Putamen (tissue), 1 donor: ENCODE results near the gene RBM15B.
A peak's percentile ranks its signal among the peaks of the same experiment; 100 is the strongest.
"Not testable (repeated sequence)": the region's sequence is repeated elsewhere in the genome, so short reads cannot be mapped to it uniquely, and the experiment has no call there.

Experiments
- DNase-seq: peaks from one replicate; pipeline ENCODE4 v3.0.0-alpha.2; 2016; ENCODE audit warnings: low spot score

RBM15B gene

DNA sequence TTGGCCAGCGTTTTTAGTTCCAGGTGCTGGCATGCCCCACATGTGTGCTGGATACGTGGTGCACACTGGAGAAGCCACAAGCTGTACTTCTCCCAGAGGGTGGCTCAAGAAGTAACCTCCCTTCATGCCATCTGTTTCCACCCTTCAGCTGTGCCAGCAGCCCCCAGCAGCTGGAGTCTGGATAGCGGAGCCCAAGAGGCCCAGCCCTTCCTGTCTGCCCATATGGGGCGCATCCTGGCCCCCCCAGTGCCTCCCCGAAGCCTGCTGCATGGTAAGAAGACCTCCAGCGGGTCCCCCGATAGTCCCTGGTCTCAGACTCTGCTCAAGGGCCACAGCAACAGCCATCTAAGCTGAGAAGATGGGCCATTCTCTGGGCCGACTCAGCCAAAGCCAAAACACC is 11.8 kb upstream of the RBM15B start:
- no peak for DNase-seq

DNA sequence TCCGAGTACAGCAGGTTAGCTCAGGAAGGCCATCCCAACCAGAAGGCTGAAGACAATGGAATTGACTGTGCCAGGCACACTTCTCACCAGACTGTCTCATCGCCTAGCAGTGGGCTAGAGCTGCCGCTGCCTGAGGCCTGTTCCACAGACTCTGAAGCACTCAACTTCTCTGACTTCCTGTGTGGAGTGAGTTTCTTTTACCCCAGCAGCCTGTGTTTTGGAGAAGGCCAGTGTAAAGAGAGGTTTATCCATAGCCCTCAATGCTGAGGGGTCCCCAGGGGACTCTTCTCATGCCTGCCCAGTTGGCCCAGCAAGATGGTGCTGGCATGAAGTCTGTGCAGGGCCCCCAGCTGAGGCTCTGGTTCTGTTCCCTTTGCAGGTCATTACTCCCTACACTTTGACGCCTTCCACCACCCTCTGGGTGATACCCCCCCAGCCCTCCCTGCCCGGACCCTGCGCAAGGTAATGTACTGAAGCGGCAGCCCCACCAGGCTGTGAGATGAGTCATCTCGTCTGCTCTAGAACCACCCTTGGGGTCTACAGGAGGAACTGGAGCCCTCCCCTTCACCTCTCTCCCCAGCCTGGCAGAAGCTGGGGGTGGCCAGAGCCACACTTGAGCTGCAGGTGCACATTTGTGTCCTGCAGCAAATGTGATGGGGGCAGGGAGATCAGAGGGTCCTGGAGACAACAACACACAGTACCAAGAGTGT is 11.2 kb upstream of the RBM15B start:
- DNase-seq: no peak

- DNase-seq: no peak
These were observed 10.3 kb upstream of the RBM15B start for GRCh38 chr3:51380601-51381332.

DNA sequence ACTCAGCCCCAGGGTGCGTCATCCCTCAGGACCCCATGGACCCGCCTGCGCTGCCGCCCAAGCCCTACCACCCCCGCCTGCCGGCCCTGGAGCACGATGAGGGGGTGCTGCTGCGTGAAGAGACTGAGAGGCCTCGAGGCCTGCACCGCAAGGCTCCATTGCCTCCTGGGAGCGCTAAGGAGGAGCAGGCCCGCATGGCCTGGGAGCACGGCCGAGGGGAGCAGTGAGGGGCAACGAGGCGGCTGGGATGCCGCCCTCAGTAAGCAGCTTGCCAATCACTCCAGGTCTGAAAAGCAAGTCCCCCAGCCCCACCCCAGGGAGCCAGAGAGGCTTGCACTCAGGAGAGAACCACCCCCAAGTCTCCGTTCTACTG is 9.8 kb upstream of the RBM15B start:
- no peak for DNase-seq

GRCh38 chr3:51382076-51382745 is 8.9 kb upstream of the RBM15B start:
- no peak for DNase-seq

GRCh38 chr3:51382947-51383578 is 8.0 kb upstream of the RBM15B start:
- no peak for DNase-seq

DNA sequence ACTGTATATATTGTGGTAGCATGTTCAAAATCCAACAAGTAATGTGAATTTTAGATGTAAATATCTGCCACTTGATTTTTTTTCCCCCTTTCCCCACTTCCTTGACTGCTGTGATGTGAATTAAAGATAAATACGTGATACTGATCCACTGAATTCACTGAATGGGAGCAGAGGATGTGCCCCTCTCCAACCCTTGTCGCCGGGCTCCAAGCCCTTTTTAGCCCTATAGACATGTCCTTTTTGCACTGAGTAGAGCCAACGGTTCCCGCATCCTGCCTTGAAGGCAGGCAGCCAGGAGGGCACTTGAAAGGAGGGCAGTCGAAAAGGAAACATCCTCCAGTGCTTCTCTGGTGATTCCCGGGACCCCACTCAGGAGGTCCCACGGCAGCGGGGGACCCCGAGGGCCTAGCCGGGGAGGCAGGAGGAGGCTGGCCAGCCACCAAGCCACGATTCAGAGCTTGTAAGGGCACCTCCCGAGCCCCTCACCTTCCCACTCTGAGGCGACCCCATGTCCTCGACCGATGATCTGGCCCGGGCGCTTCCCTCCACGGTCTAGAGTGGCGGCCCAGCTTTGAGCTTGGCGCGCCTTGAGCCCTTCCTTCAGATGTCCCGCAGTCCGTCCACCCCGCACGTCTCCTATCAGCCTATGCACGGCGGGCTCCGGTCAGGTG is 6.9 kb upstream of the RBM15B start:
- no peak for DNase-seq

DNA sequence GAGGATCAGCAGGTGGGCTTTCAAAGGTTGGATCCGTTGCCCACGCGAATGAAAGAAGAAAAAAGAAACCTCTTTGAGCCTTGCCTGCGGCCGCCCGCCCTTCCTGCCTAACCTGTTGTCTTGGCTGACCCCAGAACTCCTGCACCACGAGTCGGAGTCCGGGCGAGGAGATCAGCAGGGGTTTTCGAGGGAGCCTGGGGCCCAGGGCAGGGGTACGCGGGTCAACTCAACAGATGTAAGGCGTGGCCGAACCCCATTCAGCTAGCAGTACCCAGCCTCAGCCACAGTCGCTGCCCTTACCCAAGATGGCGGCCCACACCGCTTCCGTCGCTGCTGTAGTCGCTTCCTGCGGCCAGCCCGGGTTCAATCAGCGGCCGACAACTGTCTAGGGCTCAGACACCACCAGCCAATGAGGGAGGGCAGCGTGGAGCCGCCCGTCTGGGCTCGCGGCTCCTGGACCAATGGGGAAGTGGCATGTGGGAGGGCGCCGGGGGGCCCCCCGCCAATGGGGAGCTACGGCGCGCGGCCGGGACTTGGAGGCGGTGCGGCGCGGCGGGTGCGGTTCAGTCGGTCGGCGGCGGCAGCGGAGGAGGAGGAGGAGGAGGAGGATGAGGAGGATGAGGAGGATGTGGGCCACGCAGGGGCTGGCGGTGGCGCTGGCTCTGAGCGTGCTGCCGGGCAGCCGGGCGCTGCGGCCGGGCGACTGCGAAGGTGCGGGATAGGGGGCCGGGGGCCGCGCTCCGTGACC is 6.2 kb upstream of the RBM15B start, which contains the start of gene MANF:
Gene MANF (plus strand): TSS at position 566 of the 748 bp plus-strand sequence. CDS start 52 bp downstream, at position 618.
- DNase-seq: peak; percentile 99

GRCh38 chr3:51385621-51386091 is 5.4 kb upstream of the RBM15B start:
- no peak for DNase-seq

DNA sequence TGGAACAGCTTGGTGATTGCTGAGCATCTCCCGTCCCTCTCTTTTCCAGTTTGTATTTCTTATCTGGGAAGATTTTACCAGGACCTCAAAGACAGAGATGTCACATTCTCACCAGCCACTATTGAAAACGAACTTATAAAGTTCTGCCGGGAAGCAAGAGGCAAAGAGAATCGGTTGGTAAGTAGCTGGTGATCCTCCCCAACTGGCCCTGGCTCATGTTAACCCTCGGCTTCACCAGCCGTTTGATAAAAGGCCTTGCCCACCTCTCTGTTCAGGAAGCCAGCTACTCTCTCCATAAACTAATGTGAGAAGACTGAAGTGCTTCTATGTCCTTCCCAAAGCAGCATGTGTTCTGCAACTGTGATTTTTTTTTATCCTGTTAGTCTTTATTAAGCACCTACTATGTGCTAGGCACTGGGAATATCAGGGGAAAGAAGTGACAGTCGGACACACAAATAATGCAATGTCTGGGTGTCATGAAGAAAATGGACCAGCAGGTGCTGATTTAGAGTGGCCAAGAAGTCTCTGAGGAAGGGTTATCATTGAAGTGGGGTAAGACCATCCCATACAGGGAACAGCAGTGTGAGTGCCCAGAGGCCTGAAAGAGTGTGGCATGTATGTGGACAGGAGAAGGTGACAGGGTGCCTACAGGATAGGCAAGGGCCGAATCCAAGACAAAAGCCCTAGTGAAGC is 4.8 kb upstream of the RBM15B start:
- DNase-seq: no peak

- no peak for DNase-seq
These were observed 4.2 kb upstream of the RBM15B start for GRCh38 chr3:51386852-51387229.

DNA sequence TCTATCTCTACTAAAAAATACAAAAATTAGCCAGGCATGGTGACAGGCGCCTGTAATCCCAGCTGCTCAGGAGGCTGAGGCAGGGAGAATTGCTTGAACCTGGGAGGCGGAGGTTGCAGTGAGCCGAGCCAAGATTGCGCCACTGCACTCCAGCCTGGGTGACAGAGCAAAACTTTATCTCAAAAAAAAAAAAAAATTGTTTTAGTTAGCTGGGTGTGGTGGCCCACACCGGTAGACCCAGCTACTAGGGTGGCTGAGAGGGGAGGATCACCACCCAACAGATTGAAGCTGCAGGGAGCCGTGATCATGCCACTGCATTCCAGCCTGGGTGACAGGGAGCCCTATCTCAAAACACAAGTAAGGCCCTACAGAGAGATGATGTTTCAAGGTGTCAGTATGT is 3.8 kb upstream of the RBM15B start:
- not testable (repeated sequence) for DNase-seq

GRCh38 chr3:51388286-51389029 is 2.6 kb upstream of the RBM15B start:
- DNase-seq: no peak

DNA sequence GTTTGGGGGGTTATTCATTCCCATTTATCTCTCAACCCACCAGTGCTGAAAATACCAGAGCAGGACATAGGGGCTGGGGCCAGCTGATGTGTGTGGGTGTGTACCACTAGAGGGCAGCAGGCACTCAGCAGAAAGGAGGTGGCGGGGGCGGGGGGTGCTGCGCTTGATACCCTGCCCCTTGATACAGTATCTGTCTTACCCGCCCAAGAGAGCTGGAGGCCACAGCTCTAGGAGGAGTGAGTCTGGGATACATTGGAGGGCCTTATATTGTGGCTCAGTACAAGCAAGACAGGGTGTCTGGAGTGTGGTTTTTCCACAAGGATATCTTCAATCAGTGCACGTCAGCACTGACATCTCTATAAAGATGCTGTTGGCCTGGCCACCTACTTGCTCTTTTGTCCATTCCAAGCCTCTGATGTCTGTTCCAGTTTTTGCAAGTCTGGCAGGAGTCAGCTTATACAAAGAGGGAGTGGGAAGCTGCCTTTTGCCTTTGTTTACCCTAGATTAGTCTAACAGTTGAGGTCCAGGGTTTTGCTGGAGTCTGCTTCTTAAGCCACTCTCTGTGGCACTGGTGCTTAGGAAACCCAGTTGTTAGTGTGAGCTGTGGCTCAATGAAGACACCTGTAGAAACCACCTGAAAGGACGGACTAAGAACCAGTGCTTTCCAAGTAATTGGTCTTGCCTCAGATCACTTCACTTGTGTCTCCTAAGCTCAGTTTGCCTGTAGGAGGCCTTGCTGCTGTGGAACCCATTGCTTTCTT is 1.5 kb upstream of the RBM15B start:
- DNase-seq: peak; percentile 31

DNA sequence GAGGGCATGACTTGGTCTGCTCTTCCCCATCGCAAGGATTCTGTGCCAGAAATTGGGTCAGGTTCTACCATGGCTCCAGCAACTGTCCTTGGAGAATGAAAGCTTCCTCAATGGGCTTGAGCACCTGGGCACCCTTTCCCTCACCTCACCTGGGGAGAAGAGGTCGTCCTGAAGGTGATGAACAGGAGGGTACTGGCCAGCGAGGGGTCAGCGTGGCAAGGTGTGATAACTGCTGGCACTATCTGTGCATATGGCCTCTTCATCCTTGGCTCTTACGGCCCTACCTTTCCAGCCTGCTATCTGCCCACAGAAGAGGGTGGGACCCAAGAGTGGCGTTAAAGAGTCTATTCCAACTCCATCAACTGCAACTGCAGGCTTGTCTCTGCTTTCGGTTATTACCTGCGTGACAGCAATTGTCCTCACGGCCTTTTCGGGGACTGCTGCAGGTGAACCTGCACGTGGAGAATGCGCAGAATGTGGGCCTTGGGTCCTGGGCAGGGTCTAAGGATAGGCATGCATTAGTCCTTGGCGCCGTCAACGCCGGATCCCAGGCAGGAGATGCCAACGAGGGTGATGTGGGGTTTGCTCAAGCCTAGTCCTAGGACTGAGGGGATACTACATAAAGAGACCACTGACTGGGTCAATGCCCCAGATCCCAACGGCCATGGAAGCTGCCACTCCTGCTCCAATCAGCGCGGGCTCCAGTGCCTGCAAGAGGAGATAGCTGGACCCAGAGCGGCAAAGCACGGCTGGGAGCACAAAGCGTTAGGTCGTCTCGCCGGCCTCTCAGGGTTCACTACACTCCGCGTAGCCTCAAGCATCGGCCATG is 625 bp upstream of the RBM15B start:
- DNase-seq: no peak

GRCh38 chr3:51391566-51392354 is 675 bp downstream of the RBM15B start:
- DNase-seq: no peak
